GM23338 (cell line): ENCODE data around the gene C17orf114.

ENCODE experiments used
- CREB1 ChIP-seq: fragments of 250-450 bp; sonication (Bioruptor Pico); IDR thresholded peaks from 2 replicates; pipeline ENCODE4 v1.5.0; 2020; ENCODE audit warnings: low read depth, mild to moderate bottlenecking, moderate library complexity
- EZH2 ChIP-seq: fragments of 200-600 bp; sonication (generic); IDR thresholded peaks from one replicate; pipeline ENCODE4 v1.8.0; 2017; ENCODE audit warnings: antibody characterized with exemption, mild to moderate bottlenecking, low read depth; ENCODE audit not compliant: unreplicated experiment
- EZH2phosphoT487 ChIP-seq: fragments of 200-600 bp; sonication (generic); IDR thresholded peaks from one replicate; pipeline ENCODE4 v1.8.1; 2018; ENCODE audit warnings: antibody characterized with exemption; ENCODE audit not compliant: unreplicated experiment
- JUNB ChIP-seq: IDR thresholded peaks from one replicate; pipeline ENCODE4 v1.6.1; 2016; ENCODE audit warnings: antibody characterized with exemption; ENCODE audit not compliant: unreplicated experiment
- NANOG ChIP-seq: IDR thresholded peaks from 2 replicates; pipeline ENCODE4 v1.6.1; 2016; ENCODE audit warnings: antibody characterized with exemption, borderline replicate concordance
- POLR2AphosphoS5 ChIP-seq: IDR thresholded peaks from 2 replicates; pipeline ENCODE4 v1.6.1; 2016; ENCODE audit warnings: antibody characterized with exemption, low read depth
- STAT1 ChIP-seq: IDR thresholded peaks from one replicate; pipeline ENCODE4 v1.6.1; 2016; ENCODE audit warnings: antibody characterized with exemption; ENCODE audit not compliant: unreplicated experiment
- ZNF114 ChIP-seq: fragments of 250-450 bp; sonication (Bioruptor Pico); IDR thresholded peaks from 2 replicates; pipeline ENCODE4 v1.5.0; 2020; ENCODE audit warnings: mild to moderate bottlenecking, moderate library complexity
- TF ChIP-seq, protein P1 (sequence below), 2 experiments: fragments of 200-600 bp in 1 of 2; sonication (generic) in 1 of 2; conservative IDR thresholded peaks; 2 replicates each; pipeline versions ENCODE4 v1.5.1 to v1.6.1; 2016 to 2017; ENCODE audit warnings: antibody characterized with exemption in 2 of 2, low read depth in 2 of 2, mild to moderate bottlenecking in 2 of 2, moderate library complexity in 1 of 2
- TF ChIP-seq, protein P2 (sequence below): IDR thresholded peaks from one replicate; pipeline ENCODE4 v1.6.1; 2018; ENCODE audit warnings: antibody characterized with exemption; ENCODE audit not compliant: unreplicated experiment
- TF ChIP-seq, protein P3 (sequence below): IDR thresholded peaks from 2 replicates; pipeline ENCODE4 v1.6.1; 2016; ENCODE audit warnings: antibody characterized with exemption
- TF ChIP-seq, protein P4 (sequence below): fragments of 250-450 bp; sonication (Bioruptor Pico); IDR thresholded peaks from 2 replicates; pipeline ENCODE4 v1.5.0; 2020; ENCODE audit warnings: mild to moderate bottlenecking, moderate library complexity

DNA sequence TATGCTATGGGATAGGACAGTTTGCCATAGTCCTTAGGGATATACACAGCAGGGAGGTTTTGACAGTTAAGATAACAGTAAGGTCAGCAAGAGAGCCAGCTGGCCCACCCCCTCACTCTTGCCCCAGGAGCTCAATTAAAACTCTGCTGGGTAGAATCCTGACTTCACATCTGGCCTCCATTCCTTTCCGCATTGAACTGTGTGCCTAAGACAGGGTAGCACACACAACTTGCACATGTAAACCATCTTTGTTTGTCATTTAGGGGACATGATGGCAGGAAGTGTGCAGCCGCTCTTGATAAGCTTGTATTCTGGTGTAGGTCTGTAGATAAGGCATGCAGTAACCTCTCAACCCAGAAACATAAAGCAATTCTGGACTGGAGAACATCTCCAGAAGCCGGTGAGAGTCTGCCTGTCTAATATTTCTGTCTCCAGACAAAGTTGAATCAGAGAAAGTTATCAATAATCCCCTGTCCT lies 36.2 kb upstream of the C17orf114 start:
- no peak for TF ChIP-seq CREB1 (CRISPR knock-in tag)
- TF ChIP-seq, protein P1, sequence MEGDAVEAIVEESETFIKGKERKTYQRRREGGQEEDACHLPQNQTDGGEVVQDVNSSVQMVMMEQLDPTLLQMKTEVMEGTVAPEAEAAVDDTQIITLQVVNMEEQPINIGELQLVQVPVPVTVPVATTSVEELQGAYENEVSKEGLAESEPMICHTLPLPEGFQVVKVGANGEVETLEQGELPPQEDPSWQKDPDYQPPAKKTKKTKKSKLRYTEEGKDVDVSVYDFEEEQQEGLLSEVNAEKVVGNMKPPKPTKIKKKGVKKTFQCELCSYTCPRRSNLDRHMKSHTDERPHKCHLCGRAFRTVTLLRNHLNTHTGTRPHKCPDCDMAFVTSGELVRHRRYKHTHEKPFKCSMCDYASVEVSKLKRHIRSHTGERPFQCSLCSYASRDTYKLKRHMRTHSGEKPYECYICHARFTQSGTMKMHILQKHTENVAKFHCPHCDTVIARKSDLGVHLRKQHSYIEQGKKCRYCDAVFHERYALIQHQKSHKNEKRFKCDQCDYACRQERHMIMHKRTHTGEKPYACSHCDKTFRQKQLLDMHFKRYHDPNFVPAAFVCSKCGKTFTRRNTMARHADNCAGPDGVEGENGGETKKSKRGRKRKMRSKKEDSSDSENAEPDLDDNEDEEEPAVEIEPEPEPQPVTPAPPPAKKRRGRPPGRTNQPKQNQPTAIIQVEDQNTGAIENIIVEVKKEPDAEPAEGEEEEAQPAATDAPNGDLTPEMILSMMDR (conservative IDR thresholded peaks at IDR 0.05; ENCODE audit: low read depth in 2 of 2): no peak
- TF ChIP-seq, protein P2, sequence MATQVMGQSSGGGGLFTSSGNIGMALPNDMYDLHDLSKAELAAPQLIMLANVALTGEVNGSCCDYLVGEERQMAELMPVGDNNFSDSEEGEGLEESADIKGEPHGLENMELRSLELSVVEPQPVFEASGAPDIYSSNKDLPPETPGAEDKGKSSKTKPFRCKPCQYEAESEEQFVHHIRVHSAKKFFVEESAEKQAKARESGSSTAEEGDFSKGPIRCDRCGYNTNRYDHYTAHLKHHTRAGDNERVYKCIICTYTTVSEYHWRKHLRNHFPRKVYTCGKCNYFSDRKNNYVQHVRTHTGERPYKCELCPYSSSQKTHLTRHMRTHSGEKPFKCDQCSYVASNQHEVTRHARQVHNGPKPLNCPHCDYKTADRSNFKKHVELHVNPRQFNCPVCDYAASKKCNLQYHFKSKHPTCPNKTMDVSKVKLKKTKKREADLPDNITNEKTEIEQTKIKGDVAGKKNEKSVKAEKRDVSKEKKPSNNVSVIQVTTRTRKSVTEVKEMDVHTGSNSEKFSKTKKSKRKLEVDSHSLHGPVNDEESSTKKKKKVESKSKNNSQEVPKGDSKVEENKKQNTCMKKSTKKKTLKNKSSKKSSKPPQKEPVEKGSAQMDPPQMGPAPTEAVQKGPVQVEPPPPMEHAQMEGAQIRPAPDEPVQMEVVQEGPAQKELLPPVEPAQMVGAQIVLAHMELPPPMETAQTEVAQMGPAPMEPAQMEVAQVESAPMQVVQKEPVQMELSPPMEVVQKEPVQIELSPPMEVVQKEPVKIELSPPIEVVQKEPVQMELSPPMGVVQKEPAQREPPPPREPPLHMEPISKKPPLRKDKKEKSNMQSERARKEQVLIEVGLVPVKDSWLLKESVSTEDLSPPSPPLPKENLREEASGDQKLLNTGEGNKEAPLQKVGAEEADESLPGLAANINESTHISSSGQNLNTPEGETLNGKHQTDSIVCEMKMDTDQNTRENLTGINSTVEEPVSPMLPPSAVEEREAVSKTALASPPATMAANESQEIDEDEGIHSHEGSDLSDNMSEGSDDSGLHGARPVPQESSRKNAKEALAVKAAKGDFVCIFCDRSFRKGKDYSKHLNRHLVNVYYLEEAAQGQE: no peak
- TF ChIP-seq ZNF114 (CRISPR knock-in tag): no peak
- TF ChIP-seq EZH2phosphoT487: no peak
- TF ChIP-seq EZH2: no peak
- TF ChIP-seq POLR2AphosphoS5: no peak
- no peak for TF ChIP-seq JUNB
- TF ChIP-seq, protein P3, sequence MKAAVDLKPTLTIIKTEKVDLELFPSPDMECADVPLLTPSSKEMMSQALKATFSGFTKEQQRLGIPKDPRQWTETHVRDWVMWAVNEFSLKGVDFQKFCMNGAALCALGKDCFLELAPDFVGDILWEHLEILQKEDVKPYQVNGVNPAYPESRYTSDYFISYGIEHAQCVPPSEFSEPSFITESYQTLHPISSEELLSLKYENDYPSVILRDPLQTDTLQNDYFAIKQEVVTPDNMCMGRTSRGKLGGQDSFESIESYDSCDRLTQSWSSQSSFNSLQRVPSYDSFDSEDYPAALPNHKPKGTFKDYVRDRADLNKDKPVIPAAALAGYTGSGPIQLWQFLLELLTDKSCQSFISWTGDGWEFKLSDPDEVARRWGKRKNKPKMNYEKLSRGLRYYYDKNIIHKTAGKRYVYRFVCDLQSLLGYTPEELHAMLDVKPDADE: no peak
- TF ChIP-seq NANOG: no peak
- no peak for TF ChIP-seq STAT1
- TF ChIP-seq, protein P4, sequence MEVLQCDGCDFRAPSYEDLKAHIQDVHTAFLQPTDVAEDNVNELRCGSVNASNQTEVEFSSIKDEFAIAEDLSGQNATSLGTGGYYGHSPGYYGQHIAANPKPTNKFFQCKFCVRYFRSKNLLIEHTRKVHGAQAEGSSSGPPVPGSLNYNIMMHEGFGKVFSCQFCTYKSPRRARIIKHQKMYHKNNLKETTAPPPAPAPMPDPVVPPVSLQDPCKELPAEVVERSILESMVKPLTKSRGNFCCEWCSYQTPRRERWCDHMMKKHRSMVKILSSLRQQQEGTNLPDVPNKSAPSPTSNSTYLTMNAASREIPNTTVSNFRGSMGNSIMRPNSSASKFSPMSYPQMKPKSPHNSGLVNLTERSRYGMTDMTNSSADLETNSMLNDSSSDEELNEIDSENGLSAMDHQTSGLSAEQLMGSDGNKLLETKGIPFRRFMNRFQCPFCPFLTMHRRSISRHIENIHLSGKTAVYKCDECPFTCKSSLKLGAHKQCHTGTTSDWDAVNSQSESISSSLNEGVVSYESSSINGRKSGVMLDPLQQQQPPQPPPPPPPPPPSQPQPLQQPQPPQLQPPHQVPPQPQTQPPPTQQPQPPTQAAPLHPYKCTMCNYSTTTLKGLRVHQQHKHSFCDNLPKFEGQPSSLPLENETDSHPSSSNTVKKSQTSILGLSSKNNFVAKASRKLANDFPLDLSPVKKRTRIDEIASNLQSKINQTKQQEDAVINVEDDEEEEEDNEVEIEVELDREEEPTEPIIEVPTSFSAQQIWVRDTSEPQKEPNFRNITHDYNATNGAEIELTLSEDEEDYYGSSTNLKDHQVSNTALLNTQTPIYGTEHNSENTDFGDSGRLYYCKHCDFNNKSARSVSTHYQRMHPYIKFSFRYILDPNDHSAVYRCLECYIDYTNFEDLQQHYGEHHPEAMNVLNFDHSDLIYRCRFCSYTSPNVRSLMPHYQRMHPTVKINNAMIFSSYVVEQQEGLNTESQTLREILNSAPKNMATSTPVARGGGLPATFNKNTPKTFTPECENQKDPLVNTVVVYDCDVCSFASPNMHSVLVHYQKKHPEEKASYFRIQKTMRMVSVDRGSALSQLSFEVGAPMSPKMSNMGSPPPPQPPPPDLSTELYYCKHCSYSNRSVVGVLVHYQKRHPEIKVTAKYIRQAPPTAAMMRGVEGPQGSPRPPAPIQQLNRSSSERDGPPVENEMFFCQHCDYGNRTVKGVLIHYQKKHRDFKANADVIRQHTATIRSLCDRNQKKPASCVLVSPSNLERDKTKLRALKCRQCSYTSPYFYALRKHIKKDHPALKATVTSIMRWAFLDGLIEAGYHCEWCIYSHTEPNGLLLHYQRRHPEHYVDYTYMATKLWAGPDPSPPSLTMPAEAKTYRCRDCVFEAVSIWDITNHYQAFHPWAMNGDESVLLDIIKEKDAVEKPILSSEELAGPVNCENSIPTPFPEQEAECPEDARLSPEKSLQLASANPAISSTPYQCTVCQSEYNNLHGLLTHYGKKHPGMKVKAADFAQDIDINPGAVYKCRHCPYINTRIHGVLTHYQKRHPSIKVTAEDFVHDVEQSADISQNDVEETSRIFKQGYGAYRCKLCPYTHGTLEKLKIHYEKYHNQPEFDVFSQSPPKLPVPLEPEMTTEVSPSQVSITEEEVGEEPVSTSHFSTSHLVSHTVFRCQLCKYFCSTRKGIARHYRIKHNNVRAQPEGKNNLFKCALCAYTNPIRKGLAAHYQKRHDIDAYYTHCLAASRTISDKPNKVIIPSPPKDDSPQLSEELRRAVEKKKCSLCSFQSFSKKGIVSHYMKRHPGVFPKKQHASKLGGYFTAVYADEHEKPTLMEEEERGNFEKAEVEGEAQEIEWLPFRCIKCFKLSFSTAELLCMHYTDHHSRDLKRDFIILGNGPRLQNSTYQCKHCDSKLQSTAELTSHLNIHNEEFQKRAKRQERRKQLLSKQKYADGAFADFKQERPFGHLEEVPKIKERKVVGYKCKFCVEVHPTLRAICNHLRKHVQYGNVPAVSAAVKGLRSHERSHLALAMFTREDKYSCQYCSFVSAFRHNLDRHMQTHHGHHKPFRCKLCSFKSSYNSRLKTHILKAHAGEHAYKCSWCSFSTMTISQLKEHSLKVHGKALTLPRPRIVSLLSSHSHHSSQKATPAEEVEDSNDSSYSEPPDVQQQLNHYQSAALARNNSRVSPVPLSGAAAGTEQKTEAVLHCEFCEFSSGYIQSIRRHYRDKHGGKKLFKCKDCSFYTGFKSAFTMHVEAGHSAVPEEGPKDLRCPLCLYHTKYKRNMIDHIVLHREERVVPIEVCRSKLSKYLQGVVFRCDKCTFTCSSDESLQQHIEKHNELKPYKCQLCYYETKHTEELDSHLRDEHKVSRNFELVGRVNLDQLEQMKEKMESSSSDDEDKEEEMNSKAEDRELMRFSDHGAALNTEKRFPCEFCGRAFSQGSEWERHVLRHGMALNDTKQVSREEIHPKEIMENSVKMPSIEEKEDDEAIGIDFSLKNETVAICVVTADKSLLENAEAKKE: no peak
